Activated CD4-positive, CD25-positive, alpha-beta regulatory T cell (primary cell): ENCODE data around the gene FSTL5.

Experiments used
- DNase-seq, 4 experiments: peaks; one replicate each; lab custom pipeline; 2025; lab: John Stamatoyannopoulos, UW

The FSTL5 gene

DNA sequence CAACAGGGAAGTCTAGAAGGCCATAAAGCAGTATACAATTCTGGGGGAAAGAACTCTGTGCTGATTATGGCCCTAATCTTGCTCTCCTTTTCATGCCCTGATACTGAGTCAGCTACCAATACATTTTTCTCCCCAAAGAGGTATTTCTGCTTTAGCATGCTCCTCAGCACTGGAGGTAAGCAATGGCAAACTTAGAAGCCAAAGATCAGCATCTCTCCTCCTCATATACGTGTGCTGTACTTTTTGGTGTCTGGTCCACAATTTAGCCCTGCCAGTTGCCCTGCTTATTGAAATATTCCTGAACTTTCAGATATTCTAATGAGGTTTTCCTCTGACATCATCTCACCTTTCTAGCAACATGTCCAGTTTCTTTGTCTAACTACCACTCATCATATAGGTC is 226.2 kb downstream of the FSTL5 start:
- DNase-seq: no peak

DNA sequence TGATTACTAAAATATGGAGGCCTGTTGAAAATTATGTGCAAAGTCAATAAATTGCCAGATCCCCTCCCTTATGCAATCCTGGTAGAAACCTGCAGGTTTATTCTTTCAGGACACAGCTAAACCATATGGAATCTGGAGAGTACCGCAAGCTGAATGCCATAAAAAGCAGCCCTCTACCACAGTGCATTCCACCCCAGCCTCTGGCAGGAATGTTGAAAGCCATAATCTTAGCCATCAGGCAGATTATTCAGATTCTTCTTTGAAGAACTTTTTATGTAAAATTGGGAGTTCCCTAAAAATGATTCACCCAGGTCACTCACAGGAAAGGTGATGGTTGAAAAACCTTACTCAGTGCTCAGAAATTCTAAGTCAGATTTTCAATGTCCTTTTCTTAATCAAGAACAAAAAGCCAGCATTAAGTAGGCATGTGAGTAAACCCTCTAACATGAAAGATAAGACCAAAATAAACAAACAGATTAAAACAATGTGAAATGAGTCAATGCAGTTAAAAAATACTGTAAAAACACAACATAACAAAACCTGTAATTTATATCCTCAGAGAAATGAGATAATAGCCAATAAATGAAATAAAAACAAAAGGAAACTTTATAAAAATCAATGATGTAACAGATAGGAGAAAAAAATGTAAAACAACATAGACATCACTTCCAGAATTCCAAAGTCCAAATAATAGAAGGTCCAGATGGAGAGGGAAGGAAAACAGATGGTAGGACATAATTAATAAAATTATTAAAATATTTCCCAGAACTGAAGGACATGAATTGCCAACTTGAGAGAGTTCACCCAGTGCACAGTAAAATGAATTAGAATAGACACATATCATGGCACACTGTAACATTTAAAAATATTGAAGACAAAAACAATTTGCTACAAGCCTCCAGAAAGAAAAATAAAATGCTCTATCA is 226.9 kb downstream of the FSTL5 start:
- DNase-seq: no peak

GRCh38 chr4:161931089-161931488 is 232.7 kb downstream of the FSTL5 start:
- no peak for DNase-seq

DNA sequence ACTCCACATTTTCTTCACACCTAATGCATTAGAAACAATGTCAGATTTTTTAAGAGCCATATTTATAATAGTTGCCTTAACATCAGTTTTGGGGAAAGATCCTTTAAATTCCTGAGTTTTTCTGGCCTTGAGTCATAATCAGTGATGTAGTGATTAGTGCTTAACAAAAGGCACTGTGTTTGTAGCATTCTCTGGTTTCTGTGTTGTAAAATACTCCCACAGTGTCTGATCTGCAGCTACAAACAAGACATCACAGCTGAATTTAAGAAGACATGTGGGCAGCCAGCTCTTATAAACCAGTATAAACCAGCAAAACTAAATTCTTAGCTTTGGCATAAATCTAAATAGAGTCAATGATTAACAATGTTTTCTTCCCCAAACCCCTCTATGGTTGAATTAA is 233.8 kb downstream of the FSTL5 start:
- DNase-seq: no peak

DNA sequence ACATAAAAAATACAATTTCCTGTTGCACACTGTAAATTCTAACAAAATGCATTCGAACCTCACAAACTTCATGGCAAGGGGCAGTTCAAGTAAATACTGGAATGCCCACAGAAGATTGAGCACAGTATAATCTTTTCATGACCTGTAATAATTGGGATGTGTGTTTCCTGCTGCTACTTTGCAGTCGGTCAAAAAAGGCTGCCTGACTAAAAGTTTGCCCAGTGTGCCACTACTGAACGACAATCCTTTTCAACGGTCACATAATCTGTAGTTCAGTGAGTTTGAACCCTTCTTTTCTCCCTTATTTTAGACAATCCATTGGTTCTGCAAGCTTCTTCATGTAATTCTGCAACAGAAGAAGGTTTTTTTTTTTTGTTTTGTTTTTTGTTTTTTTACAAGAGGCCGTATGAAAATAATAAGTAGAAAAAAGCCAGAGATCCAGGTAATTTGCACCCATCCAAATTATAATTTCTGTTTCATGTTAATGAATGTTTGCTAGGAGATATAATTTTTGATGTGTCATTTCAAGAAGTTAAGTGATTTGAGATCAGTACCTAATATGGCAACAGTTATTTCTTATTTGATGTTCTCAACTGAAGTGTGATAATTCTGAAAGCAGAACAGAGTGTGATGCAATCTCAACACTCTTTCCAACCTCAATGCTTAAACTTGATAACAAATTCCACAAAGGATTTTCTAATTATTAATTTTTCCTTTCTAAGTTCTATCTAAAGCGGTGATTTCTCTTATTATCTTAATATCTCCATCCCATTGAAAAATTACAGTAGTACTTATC is 237.6 kb downstream of the FSTL5 start:
- no peak for DNase-seq

- no peak for DNase-seq
Measured at GRCh38 chr4:161920304-161921052, 243.3 kb downstream of the FSTL5 start.

GRCh38 chr4:161919442-161920220 is 244.2 kb downstream of the FSTL5 start:
- DNase-seq: no peak

- DNase-seq: no peak
Measured at GRCh38 chr4:161916035-161916434, 247.8 kb downstream of the FSTL5 start.

DNA sequence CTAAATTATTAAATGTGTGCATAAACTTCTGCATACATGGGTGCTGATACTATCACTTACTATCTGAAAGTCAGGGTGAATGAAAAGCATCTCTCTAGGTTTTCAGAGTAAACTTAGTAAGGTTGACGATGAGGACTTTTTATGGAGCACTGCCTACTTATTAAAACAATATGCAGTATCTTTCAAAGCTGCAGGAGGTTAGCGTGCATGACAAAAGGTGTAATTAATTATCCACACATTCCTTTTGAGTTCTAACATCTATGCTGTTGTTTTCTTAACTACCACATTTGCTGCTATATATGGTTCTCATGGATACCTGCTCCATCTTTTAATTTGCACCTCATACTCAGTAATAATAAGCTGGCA is 256.2 kb downstream of the FSTL5 start:
- DNase-seq: no peak

GRCh38 chr4:161906836-161907589 is 256.8 kb downstream of the FSTL5 start:
- DNase-seq: no peak

- DNase-seq: no peak
Measured at GRCh38 chr4:161900110-161900509, 263.7 kb downstream of the FSTL5 start.

DNA sequence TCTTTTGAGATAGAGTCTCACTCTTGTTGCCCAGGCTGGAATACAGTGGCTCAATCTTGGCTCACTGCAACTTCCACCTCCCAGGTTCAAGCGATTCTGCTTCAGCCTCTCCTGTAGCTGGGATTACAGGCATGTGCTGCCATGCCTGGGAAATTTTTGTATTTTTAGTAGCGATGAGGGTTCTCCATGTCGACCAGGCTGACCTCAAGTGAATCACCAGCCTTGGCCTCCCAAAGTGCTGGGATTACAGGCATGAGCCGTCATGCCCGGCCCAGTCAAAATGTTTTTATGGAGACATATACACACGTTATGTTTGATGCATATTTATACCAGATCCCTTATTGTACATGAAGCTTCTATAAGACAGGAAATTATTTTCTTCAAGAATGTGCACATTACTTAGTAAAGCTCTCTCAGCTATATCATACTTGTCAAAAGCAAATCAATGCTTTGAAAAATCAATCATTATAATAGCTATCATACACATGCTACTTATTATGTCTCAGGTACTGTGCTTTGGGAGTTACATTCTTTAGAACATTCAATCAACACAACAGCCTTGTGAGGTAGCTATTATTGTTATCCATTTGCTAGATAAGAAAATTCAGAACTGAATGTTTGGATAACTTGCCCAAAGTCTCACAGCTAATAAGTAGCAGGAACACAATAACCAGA is 269.2 kb downstream of the FSTL5 start:
- no peak for DNase-seq

- DNase-seq: no peak
Measured at GRCh38 chr4:161894014-161894413, 269.8 kb downstream of the FSTL5 start.

GRCh38 chr4:161893566-161893965 is 270.2 kb downstream of the FSTL5 start:
- no peak for DNase-seq

GRCh38 chr4:161892951-161893350 is 270.8 kb downstream of the FSTL5 start:
- DNase-seq: no peak

GRCh38 chr4:161883157-161883556 is 280.6 kb downstream of the FSTL5 start:
- DNase-seq: no peak

DNA sequence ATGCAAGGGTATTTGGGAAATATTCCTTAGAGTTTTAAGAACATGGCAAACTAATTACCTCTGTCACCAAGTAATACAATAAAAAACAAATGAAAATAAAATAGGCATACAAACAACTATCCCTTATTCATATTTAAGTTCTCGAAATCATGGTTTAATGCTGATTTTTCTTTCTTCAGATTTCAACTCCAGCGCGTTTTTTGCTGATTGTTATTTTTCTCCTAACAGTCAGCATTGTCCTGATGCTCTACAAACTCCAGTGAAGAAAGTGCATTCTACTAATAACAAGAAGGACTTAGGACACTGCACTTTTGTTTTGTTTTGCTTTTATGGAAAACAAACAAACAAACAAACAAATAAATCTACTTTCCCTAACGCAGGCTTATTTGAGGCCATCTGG is 282.4 kb downstream of the FSTL5 start:
- no peak for DNase-seq

DNA sequence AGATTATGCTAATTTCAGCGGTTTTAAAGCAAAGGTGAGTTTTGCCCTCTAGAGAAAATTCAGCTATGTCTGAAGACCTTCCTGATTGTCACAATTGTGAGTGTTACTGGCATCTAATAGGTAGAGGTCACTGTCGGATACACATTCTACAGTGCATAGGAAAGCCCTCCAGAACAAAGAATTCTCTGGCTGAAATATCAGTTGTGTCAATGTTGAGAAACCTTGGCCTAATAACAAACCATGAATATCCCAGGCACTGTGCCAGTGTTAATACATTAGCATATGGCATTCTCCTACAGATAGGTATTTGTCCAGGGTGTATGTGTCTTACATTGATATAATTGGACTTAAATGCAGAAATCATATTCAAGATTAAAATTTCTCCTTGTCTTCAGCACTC is 294.3 kb downstream of the FSTL5 start:
- no peak for DNase-seq

DNA sequence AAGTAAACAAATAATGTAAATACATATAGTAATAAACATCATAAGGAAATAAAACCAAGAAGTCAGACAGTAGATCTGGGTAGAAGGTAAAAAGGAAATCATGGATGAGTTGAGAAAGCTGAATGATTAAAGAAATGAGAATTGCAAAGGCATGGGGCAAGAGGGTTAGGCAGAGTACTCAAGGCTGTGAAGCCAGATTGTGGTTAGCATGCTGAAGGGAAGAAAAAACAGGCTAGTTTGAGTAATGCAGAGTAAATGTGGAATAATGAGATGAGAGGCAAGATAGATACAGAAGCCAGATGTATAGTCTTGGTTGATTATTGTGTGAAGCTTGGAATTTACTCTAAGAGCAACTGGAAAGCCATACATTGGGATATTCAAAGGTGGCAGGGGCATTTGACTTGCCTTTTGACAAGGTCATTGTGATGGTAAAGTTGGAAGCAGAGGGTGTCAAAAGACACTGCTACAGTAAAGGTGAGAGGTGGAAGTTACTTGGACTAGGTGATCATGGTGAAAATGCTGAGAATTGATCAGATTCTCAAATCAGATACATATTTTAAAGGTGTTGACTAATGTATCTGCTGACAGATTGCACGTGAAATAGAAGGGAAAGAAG is 307.0 kb downstream of the FSTL5 start:
- DNase-seq: no peak

GRCh38 chr4:161850631-161851030 is 313.2 kb downstream of the FSTL5 start:
- DNase-seq: no peak
